HG03520 (cell line): ENCODE results near the gene ACACB.

Experiments used
- ATAC-seq: cut with Tn5 transposase; IDR thresholded peaks from one replicate; pipeline ENCODE4 v1.9.1; 2021; ENCODE audit warnings: mild to moderate bottlenecking, moderate library complexity; ENCODE audit not compliant: unreplicated experiment

The ACACB gene

DNA sequence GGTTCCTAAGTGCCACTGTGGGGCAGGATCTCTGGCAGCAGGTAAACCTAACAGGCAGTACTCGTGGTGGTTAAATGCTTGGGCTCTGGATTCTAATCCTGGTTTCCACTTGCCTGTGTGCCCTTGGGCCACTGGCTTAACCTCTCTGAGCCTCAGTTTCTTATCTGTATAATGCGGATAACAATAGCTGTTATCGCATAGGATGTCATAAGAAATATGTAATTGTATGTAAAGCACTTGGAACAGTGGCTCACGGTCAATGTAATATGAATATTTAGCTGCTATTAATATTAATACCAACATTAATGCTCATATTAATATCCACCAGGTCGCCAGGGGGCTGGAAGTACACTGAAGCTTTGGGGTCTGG is 175.9 kb downstream of the ACACB start:
- no peak for ATAC-seq

DNA sequence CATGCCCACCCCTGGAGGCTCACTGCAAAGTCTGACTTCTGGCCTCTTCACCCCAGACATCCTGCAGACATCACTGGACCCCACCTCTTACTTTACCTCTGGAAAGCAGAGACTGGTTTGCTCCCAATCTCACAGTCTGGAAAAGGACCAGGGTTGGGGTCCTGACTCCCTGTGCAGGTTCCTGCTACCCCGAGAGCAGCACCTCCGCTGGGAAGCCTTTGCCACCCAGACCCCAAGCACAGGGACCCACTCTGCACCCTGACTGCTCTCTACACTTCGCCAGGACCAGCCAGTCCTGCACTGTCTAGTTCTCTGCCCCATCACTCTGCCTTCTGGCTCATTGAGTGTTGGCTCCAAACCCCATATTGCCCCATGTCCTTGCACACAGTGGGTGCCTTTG is 176.7 kb downstream of the ACACB start:
- no peak for ATAC-seq

DNA sequence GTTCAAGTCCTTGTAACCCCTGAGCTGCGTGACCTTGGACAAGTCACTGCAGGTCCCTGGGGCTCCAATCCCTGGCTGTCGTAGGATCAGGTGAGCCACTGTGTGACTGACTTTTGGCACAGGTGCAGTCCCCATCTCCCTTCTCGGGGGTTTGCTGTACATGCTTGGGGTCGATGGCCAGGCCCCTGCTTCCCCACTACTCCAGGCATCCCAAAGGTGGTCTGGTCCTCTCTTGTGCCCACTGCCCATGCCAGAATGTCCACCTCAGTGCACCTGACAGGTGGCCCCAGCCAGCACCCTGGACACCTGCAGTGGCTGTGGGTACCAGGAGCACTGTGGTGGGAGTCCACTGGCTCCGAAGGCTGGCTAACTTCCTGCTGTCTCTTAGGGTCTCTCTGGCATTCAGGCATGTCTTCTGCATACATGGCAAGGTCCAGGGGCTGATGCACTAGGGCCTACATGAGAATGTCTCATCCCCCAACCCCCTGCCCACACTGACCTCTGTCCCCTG is 178.0 kb downstream of the ACACB start:
- no peak for ATAC-seq

DNA sequence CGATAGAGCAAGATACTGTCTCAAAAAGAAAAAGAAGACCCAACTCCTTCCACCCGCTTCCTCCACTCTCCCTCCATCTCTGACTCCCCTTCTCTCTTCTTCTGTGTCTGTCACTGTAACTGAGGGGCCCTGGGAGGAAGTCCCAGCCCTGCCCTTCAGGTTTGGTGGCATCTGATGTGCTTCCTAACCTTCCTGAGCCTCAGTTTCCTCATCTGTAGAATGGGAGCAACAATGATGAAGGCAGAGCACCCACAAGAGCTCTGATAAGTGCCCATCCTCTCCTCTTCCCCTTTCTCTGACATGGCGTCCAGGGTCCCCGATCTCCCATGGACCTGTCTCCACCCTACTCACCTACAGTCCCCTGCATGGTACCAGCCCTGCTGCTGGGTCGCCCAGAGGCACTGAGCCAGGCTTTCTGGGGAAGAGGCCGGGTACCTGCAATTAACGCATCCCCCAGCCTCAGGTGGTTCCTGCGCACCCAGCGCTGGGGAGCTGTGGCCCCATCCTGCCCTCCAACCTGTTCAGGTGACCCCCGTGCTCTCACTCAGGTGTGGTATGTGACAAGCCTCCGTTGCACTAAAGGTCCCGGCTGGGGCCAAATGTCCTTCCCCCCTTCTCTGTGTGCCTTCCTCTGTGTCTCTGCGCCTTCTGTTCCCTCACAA is 179.5 kb downstream of the ACACB start:
- ATAC-seq, result no peak

DNA sequence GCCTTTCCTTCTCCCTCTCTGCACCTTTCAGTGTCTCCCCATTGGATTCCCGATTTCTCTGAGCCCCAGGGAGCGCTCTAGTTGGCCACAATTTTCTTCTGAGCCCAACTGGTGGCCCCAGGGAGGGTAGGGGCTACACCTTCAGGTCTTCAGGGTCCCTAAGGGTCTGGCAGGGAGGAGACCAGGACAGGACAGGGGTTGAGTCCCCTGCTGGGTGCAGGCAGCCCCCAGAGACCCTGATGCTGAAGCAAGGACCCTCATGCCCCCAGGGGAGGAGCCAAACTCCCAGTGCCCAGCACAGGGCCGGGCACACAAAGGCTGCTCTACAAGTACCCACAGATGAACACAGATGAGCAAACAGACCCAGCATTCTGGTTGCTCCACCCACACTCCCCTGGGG is 180.0 kb downstream of the ACACB start:
- ATAC-seq, result no peak

DNA sequence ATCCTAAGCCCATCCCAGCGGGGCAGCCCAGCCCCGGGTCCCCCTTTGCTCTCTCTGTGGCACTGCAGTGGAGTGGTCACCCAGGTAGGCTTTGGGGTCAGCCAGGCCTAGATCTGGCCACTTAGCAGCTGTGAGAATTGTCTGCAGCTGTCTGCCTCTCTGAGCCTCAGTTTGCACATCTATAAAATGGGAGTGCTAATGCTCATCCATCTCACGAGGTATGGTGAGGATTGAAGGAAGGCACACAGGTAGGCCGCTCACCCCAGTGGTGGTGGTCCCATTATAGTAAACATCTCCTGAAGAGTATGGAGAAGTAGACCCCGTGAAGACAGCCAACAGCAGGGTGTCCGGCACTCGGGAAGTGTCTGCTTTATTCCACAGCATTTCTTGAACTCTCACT is 183.5 kb downstream of the ACACB start:
- no peak for ATAC-seq

DNA sequence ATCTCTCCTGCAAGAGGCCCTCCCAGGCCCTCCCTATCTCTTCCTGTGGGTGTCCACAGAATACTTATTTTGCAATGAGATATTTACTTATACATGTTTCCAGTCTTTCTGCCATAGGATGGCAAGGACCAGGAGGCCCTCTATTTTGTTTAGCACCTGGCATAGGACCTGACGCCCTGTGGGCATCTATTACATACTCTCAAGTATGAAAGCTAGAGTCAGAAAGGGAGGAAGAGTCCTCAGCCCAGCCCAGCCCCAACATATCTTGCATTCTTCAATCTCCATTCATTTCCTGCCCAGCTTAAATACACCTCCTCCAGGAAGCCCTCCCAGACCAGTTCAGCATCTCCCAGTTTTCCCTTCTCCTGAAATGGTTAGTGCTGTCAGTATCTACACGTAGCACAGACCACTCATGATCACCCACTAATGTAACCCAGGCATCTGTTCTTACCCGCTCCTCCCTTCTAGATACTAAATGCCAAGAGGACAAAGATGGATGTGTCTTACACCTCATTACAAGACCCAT is 185.3 kb downstream of the ACACB start:
- ATAC-seq, result no peak

DNA sequence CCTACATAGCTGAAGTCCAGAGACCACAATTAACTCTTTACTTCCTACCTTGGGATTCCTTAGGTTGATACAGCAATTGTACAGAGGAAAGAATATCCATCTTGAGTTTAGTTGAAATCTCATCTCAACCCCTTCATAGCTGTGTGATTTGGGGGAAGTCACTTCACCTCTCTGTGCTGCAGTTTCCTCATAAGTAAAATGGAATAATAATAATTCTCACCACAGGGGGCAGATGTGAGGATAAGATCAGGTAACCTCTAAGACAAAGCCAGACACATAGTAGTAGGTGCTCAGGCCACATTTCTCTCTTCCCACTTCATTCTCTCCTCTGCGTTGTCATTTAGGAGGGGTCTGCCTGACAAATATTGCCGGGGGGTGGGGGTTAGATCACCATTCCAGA is 186.0 kb downstream of the ACACB start:
- no peak for ATAC-seq

DNA sequence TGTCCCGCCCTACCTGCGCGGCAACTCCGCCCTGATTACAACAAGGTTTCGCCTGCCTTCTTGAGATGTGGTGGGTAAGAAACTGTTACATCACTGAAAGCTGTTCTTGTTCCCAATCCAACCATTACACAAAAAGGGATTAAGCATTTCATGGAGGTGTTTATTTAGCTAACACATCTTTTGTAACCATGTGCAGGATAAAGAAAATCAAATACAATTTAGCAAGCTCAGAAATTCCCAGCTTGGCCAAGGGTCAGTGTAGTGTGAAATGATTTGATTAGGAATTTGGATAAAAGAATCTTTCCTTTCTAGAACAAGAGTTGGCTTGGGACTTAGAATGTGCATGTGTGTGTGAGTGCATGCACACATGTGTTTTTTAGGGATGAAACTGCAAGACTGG is 186.4 kb downstream of the ACACB start:
- no peak for ATAC-seq

DNA sequence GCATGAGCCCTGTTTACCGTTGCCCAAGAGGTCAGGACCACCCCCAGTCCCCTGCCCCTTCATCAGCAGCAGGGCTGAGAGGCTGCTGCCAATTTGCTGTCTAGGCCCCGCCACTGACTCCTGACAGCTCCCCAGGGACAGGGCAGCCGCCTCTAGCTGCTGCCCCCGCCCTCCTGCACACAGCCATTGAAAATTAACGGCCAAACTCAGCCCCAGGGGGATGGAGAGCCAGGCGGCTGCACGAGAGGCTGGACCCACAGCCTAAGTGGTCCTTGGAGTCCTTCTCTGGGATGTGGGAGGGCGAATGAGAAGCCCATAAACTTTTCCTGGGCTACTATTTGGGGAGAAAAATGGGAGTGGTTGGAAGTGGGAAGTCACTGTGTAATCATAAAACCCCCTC is 188.1 kb downstream of the ACACB start:
- ATAC-seq, result no peak

DNA sequence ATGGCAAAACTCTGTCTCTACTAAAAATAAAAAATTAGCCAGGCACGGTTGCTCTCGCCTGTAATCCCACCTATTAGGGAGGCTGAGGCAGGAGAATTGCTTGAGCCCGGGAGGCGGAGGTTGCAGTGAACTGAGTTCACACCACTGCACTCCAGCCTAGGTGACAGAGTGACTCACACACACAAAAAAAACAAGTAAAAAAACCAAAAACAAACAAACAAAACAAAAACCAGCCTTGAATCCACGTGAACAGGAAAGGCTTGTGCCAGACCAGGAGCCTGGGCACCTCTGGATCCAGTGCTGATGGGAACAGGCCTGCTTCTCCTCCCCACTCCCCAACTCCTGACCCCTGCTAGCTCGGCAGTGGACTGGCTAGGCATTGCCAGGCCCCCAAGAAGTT is 189.2 kb downstream of the ACACB start:
- no peak for ATAC-seq

DNA sequence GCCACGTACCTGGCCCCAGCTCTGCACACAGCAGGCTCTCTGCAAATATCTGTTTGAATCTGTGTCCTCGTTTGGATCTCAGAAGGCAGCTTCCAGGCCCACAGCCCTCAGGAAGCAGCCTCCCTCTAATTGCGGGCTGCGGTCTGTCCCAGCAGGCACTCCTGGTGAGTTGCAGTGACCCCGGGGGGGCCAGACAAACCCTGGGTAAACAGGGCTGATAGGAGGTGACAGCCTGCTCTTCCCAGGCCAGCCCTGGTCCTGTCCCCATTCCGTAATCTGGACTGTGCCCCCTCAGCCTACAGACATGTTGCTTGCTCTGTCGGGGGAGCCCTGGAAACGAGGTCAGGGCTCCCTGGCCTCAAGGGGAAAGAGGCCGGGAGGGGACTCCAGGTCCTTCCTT is 190.7 kb downstream of the ACACB start:
- no peak for ATAC-seq

DNA sequence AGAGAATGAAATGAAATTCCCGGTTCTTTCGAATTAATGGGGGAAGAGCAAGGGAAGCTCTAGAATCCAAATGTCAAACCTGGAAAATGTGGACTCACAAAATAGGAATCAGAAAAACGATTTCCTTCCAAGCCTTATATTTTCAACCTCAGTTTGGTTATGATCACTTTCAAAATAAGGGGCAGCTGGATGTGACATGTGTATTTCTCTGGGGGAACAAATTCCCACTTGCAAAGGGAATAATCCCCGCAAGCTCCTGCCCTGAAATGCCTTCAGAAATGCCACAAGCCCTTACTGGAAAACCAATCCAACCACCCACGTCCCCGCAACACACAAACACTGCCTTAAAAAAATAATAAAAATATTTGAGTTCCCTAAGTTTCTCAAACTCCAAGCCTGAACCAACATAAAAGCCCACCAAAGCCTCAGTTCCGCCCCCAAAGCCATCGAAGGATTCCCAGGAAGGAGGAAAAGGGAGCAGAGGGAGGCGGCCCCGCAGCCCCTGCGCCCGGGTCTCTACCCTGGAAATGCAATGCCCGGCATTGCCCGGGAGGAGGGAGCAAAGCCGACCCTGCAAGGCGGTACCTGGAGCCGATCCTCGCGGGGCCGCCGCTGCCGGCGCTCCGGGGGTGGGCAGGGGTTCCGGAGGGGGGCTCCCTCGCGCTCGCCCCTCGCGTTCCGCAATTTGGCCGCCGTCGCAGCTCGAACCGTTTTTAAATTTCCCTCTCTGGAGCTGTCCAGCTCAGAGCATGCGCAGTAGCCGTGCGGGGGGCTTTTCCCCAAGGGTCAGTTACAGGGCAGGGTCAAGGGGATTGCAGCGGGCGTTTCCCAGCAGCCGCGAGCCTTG is 192.4 kb downstream of the ACACB start, which contains the start of gene FOXN4:
FOXN4 (minus strand) TSS at position 751 of the 847 bp plus-strand sequence. CDS start 963 bp downstream, outside the sequence.
- ATAC-seq, result no peak

DNA sequence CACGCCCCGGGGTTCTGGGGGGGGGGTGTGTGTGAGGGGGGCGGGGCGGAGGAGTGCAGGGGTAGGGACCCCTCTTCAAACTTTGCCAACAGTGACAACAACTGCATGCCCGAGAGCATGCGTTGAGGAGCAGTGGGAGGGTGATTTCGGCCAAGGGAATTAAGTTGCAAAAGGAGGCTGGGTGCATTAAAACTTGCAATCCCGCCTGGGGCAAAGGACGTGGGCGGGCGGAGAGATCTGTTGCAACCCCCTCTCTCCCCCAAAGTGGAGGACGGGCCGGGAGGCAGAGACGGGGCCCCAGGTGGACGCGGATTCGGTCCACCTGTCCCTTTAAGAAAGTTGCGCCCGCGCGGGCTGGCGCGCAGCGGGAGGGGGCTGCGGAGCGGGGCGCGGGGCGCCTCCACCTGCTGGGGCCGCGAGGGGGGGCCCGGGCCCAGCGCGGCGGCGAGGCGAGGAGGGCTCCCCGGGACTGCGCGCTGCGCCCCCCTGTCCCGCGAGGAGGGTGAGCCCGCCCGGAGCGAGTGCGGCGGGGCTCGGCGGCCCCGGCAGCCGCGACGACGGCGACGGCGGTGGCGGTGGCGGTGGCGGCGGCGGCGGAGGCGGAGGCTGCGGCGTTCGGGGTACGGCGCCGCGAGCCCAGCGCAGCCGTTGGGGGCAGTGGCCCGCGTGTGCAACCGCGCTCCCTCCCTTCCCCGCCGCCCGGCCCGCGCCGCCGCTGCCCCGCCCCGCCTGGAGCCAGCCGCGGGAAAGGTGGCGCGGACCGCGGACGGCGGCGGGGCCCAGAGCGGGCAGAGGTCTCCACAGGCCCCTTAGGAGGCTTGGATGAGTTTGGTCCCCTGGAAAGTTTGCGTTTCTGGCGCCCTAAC is 193.2 kb downstream of the ACACB start:
- no peak for ATAC-seq

DNA sequence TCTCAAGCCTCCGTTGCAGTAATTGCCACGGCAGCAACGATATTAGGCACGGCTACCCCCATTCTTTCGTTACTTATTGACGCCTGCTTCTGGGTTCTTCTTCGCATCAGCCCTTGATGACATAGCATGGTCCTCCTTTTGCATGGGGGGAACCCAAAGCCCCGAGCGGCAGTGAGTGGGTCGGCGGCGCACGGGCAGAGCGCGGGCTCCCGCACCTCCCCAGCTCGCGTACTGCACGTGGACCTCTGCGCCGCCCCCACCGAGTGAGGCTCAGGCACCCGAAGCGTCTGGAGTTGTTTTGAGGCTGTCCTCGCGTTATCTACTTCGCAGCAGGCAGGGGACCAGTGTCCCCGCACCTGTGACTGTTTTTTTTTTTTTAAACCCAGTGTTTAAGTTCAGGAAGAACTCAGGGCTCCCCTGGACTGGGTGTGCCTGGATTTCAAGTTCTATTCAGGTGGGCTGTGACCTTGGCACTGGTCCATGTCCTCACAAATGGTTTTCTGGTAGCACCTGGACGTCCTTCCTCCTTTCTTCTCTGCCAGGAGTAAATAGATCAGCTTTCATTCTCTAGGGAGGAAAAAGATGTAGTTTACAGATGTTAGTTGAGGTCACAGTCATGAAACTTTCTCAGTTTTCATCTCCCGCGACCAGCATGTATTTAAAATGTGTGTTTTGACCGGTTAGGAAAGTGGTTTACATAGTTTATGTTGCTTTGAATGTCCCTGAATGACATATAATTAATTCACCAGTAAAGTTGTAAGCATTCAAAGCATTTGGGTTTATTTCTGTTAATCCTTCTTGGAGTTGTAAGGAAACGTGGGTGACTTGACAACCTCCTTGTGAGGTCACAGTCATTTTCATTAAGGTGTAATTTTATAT is 194.1 kb downstream of the ACACB start:
- ATAC-seq, result no peak
